Putamen (tissue), 1 donor: ENCODE results near the gene ATP9A.
"Not testable (repeated sequence)": the region's sequence is repeated elsewhere in the genome, so short reads cannot be mapped to it uniquely, and the experiment has no call there.

Source experiments
- DNase-seq: peaks from one replicate; pipeline ENCODE4 v3.0.0-alpha.2; 2016; ENCODE audit warnings: low spot score

The ATP9A gene

DNA sequence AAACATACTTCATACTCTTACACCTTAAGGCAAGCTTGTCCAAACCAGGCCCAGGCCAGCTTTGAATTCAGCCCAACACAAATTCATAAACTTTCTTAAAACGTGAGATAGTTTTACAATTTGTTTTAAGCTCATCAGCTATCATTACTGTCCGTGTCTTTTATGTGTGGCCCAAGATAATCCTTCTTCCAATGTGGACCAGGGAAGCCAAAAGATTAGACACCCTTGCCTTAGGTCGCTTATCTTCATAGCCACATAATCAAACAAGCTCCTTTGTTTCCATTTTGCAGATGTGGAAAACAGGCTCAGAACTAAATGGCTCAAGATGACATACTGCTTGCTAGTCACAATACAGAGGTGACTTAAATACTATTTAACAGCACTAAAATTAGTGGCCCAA lies 28.1 kb upstream of the ATP9A start:
- no peak for DNase-seq

DNA sequence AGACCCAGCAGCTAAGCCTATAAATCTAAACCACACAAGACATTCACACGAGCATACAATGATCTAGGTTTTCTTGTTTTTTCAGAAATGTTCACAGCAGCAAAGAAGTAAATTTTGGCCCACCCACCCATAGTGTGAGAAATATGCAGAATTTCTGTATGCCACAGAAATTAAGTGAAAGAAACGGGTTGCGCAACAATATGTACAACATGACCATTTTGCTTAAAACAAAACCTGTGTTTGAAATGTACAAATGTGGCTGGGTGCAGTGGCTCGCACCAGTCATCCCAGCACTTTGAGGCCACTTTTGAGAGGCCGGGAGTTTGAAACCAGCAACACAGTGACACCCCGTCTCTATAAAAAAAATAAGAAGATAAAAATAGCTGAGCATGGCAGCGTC lies 24.8 kb upstream of the ATP9A start:
- DNase-seq = no peak

DNA sequence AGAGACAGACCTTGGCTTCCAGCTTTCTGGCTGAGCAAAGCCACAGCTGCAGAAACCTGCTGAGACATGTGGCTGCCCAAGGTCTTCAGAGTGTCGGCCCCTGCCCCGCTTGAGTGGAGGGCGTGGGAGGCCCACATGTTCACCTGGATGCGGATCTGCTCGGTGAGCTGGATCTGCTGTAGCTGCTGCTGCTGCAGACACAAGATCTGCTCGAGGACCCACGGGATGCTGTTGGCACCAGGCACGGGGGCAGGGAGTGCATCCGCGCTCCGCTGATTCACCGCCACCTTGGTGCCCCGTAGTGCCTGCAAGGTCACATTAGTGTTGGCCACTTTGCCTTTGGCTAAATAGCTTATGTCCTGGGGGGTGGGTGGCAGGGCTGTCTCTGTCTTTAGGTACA lies 23.4 kb upstream of the ATP9A start:
- DNase-seq = no peak

DNA sequence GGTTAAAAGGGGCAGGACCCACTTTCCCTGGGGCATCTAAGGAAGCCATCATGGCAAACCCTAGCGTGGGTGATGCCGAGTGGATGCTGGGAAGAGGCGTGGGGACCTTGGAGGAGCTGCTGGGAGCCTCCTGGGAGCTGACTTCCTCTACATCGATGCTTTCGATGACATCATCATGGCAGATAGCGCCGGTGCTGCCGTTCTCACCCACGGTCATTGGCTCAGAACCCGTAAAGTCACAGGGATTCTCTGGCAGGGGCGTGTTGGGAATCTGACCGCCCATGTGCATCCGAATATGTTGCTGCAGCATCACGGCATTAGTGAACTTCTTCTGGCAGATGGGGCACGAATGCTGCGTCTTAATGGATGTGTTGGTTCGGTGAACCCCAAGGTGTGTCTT lies 22.1 kb upstream of the ATP9A start:
- no peak for DNase-seq

DNA sequence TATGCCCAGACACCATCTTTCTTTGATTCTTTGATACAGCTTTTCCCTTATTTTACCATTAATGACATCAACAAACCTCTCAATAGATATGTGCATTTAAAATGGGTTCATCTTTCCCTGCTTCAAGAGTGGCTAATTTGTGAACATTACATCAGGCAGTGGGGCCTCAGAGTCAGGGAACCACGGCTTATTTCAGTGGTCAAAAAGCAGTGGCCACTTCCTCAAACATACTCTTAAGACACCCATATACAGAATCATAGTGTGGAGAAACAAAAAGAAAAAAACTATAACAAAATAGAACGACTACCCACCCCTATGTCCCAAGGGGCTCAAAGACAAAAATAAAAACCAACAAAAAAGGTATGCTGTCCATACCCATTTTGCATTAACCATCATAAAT lies 21.2 kb upstream of the ATP9A start:
- DNase-seq = no peak

DNA sequence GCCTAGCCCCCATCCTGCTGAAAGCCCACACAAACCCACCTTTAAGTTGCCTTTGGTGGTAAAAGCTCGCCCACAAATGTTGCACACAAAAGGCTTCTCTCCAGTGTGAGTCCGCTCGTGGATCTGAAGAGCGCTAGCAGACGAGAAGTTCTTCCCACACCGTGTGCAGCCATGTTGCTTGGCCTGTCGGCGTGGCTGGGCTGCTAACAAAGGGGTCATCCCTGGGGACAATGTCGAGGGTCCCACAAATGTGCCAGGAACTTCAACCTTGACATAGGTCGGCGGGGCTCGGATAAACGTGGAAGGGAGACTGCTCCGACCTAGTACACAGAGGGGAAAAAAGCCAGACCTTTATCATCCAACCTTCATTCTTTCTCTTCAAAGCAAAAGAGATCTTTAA lies 20.6 kb upstream of the ATP9A start:
- DNase-seq = no peak

DNA sequence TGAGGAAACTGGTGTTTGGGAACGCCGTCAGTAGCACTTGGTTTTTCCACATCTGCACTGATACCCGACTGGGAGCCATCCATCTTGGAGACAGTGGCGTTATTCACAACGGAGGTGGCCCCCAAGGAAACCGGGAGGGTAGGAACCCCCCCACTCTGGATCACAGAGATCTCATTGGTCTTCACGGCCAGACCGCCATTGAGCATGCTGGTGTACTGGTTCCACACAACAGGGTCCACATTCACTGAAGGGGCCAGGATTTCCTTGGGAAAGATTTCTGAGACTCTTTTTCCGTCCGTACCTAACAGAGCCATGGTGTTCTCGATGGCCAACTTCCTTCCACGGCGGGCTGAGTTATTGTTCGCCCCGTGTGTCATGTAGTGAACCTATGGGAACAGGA lies 16.1 kb upstream of the ATP9A start:
- DNase-seq = no peak

DNA sequence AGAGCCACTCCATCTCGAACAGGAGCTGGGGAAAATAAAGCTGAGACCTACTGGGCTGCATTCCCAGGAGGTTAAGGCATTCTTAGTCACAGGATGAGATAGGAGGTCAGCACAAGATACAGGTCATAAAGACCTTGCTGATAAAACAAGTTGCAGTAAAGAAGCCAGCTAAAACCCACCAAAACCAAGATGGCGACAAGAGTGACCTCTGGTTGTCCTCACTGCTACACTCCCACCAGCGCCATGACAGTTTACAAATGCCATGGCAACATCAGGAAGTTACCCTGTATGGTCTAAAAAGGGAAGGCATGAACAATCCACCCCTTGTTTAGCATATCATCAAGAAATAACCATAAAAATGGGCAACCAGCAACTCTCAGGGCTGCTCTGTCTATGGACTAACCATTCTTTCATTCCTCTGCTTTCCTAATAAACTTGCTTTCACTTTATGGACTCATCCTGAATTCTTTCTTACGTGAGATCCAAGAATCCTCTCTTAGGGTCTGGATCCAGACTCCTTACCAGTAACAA lies 10.1 kb upstream of the ATP9A start:
- not testable (repeated sequence) for DNase-seq

DNA sequence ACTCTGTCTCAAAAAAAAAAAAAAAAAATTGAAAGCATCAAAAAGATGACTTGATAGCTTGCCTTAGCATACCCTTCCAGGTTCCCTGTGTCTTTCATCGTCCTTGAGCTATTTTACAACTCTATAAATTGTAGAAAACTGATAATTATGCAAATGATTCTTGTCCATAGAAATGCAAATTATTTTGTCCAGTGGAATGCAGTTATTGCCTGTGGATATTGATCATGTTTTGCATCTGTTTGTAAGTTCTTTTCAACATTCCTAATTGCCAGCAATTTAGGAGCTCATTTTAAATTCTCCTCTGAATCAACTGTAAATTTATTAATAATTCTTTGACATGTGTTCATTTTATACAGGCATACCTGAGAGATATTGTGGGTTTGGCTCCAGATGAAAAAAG lies 7.1 kb upstream of the ATP9A start:
- DNase-seq = no peak

DNA sequence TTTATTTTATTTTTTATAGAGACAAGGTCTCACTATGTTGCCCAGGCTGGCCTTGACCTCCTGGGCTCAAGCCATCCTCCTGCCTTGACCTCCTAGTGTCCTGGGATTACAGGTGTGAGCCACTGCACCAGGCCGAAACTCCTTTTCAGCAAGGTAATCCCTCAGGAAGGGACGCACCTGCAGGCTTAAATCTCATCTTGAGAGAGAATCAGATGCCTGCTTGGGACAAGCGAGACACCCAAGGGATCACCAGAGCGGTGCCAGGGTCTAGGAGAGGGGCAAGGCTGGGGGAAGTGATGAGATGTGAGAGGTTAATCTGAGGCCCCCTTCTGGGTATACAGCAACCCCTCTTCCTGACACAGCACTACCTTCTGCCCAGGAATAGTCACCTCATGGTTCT lies 4.0 kb upstream of the ATP9A start:
- DNase-seq = no peak

DNA sequence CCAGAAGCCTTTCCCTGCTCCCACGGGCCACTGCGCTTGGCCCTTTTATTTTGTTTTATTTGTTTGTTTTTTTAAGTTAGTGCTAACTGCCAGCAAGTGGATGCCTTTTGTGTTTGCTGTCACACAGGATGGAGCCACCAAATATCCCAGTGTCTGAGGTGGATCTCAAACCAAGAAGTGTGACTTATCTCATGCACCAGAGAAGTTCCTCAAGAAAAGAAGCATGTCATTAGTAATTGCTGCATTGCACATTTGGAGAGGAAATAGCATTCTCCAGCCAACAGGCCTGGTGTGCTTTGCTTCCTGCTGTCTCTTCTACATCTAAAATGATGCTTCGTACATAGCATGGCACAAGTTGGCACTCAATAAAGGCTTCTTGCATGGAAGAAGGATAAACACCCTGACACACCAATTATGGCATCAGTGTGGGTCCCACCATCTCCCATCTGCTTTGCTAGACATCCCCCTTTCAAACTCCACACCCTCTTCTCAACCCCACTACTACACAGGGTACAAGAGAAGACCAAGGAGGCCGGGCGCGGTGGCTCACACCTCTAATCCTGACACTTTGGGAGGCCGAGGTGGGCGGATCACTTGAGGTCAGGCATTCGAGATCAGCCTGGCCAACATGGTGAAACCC lies 1.9 kb upstream of the ATP9A start:
- no peak for DNase-seq

DNA sequence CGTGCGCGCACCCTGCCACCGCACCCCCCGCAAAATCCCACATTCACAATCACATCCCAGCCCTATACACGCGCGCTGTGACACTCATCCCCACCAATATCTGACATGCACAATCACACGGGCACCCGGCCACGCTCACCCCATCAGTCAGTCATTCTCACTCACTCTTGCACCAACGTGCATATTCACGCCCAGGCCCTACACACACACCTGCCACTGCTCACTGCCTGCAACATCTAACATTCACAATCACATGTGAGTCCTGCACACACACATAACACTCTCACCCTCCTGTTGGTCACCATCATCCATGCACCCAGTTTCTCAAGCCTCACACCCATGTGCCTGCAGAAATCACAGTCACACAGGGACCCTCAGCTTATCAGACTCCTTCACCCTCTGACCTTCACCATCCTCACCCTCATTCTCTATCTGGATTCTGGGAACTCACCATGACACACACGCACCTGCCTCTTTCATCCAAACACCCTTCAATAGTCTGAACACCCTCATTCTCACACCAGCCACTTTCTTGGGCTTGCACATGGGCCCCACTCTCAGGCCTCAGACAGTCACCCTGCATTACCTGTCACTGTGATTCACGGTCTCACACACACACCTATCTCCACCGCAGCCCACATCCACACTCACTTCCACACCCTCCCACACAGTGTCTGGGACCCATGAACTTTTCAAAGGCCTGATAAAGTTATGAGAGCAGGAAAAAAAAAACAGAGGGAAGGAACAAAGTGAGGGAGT lies 748 bp upstream of the ATP9A start:
- no peak for DNase-seq

DNA sequence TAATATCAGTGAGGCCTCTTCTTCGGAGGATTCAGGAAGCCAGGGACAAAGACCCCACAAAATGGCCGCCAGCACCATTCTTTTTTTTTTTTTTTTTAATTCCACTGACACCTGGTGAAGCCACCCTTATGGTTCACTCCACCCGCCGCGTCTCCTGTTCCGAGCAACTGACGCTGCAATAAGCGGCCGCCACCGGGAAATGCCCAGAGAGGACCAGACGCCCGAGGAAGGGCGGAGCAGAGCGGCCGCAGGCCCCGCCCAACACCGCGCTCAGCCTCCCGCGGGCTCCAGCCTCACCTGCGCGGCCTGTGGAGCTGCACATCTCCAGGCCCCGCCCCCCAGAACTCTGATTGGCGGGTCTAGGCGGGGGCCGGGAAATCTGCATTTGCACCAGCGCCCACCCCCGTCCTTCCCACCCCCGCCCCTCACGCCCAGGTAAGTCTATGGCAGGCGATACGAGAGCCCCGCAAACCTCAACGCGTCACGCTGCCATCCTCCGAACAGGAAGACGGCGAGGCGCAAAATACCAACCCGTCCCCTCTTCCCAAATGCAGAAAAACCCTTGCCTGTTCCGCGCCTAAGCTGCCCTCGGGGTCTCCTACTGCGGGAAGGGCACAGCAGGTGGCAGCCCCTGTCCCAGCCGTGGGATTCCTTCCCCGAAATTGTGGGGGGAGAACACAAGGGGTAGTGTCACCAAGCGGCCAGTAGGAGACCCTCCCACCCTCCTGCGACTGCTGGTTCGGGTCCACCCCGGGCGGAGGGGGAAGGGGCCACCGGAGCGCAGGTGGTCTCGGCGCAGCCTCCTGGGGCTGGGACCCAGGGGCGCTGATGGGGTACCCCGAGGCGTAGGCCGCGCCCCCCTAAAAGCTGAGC lies 960 bp downstream of the ATP9A start:
- peak; percentile 80 for DNase-seq

DNA sequence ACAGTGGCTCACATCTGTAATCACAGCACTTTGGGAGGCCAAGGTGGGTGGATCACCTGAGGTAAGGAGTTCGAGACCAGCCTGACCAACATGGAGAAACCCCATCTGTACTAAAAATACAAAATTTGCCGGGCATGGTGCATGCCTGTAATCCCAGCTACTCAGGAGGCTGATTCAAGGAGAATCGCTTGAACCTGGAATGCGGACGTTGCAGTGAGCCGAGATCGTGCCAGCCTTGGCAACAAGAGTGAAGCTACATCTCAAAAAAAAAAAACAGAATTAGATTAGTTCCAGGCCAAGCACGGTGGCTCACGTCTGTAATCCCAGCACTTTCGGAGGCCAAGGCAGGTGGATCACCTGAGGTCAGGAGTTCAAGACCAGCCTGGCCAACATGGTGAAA lies 2.8 kb downstream of the ATP9A start:
- not testable (repeated sequence) for DNase-seq

DNA sequence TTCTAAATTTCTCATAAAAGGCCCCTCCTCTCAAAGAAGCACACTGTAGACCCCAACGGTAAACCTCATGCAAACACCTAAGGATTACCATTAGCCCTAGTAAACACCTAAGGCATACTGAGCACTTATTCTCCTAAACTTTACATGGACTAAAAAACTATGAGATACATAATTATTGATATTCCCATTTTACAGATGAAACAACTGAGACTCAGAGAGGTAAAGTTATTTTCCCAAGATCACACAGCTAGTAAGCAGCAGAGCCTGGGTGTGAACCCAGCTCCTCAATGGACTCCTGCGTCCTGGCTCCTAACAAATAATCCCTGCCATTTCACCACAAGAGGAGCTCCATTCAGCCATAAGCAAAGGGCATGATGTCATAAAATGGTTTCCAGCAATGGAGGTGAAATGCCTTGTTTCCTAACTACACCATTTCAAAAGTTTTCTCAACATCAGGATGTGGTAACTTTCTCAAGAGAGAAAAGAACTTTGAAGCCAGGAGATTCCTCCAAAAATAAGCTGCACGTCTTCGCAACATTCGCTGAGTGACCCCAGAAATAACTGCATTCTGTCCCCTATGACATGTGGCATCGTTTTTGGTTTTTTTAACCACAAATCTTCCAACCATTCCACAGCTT lies 4.1 kb downstream of the ATP9A start:
- no peak for DNase-seq

DNA sequence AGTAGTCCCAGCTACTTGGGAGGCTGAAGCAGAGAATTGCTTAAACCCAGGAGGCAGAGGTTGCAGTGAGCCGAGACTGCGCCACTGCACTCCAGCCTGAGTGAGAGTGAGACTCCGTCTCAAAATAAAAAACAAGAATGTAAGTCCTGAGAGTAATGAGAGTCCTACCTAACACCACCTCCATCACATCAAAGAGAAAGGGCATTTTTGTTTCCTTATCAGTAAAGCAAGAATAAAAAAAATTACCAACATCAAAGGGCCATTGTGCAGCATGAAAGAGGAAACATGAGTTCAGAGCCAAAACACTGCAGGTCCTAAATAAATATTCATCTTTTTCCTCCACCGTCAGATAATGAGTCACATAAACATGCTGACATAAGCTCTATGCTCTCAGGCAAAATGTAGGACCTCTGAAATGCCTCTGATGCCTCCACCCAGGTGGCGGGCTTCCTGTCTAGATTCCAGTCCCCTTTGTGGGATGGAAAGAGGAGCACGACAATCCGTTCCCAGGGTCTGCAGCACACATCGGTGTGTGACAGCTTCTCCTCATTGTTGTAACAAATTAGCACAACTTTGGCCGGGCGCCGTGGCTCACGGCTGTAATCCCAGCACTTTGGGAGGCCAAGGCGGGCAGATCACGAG lies 7.2 kb downstream of the ATP9A start:
- DNase-seq = no peak

DNA sequence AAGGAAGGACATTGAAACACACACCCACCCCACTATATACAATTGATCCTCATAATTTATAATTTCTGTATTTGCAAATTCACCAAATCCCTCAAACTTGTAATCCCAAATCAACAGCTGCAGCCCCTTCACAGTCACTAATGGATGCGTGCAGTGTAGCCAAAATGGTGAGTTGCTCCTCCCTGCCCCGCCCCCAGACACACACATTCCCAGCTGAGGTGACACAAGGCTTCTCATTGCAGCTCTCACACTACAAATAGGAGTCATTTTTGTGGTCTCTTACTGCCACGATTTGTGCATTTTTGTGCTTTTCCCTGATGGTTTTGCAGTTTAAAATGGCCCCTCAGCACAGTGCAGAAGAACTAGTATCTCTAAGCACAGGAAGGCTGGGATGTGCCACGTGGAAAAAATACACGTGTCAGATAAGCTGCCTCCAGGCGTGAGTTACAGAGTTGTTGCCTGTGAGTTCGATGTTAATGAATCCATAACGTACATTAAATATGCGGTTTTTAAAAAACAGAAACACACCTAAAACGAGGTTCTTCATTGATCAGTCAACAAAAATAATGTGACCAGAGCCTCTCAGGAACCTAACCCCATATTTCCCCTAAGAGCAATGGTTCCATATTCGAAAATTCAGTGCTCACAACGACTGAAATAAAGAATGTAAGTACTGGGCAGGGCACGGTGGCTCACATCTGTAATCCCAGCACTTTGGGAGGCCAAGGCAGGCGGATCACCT lies 8.2 kb downstream of the ATP9A start:
- DNase-seq = no peak

DNA sequence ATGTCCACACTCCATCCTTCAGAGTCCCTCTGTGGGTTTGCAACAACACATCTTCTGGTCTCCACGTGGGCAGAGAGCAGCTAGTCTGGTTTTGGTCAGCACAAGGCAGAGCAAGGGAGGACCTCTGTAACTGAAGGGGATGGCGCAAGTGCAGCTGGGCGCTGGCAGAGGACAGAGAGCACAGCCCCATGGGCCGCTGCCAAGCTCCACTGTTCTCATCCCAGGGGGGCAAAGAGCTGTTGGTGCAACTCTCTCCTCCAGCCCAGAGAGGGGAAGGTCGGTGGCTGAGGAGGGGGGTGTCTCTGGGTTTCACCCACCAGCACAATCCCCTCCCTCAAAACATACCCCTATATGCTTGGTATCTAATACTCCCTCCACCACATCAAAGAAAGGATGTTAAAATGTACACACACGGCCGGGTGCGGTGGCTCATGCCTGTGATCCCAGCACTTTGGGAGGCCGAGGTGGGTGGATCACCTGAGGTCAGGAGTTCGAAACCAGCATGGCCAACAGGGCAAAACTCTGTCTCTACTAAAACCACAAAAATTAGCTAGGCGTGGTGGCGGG lies 9.1 kb downstream of the ATP9A start:
- DNase-seq = peak; percentile 83

DNA sequence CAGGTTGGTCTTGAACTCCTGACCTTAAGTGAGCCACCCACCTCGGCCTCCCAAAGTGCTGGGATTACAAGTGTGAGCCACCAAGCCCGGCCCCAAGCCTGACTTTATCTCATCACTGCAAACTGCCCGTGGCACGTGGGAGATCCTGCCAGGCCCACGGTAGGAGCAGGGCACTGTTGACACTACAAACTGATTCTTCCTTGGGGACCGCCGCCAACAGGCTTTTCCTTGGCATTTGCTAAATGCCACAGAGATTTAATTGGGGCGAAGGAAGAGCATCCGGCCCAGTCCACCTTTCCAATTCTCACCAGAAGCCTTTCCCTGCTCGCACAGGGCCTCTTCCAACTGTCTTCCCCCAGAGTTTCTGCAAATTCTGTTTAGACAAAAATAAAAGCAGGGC lies 11.0 kb downstream of the ATP9A start:
- no peak for DNase-seq

DNA sequence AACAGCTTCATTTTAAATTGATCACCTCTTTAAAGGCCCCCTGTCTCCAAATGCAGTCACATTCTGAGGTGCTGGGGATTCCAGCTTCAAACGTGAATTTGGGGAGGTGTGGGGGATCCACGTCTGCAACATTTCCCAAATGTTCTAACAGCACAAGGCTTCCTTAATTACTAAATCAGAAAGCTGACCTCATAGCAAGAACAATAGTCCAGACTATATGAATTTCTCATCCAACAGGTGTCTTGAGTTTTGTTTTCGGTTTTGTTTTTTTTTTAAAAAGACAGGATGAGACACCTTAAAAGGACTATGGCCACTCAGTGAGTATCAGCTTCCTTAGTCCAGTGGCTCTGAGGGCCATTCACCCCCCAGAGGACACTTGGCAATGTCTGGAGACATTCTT lies 11.5 kb downstream of the ATP9A start:
- no peak for DNase-seq

DNA sequence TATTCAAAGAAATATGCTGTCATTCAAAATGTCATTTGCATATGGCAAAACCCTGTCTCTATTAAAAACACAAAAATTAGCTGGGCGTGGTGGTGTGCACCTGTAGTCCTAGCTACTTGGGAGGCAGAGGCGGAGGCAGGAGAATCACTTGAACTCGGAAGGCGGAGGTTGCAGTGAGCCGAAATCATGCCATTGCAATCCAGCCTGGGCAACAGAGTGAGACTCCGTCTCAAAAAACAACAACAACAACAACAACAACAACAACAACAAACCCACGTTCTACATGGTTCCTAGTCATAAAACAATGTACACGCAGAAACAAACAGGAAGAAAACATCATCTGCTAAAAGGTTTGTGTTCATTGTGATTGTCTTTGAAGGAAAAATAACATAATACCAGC lies 15.0 kb downstream of the ATP9A start:
- not testable (repeated sequence) for DNase-seq
